AG04450 (cell line): Measurements from ENCODE around the gene CEP250. TPM values are rescaled to one million over a fixed set of nuclear protein-coding genes. Genes with fewer than 3 reads are reported as not detected.
A peak's percentile ranks its signal among the peaks of the same experiment; 100 is the strongest.

Experiments used
- CTCF ChIA-PET: fragments of 300-600, 350-600 bp; formaldehyde crosslinking; extraction: SDS; loops from one replicate; lab custom pipeline; 2022; ENCODE audit warnings: antibody characterized with exemption, inconsistent platforms; lab: Charles Lee
- POLR2A ChIA-PET: fragments of 350-600 bp; formaldehyde crosslinking; extraction: SDS; loops from one replicate; lab custom pipeline; 2021; ENCODE audit warnings: antibody characterized with exemption, inconsistent platforms; lab: Yijun Ruan, JAX
- DNase-seq: peaks from one replicate; pipeline ENCODE4 v3.0.0-alpha.2; 2011; ENCODE audit warnings: low read depth, low spot score
- H3K27ac ChIP-seq: one replicate; pipeline ENCODE4 v1.5.1; 2012; ENCODE audit warnings: low read depth, low read length, control low read depth
- H3K27me3 ChIP-seq: one replicate; pipeline ENCODE4 v1.6.0; 2012; ENCODE audit warnings: low read length; ENCODE audit not compliant: control insufficient read depth, insufficient read depth
- H3K4me3 ChIP-seq: 2 replicates; pipeline ENCODE4 v1.5.1; 2011; ENCODE audit warnings: mild to moderate bottlenecking, low read depth, low read length, control low read depth
- H3K9me3 ChIP-seq: 2 replicates; pipeline ENCODE4 v1.5.1; 2012; ENCODE audit warnings: low read length; ENCODE audit not compliant: control insufficient read depth, insufficient read depth
- CTCF ChIP-seq: IDR thresholded peaks from 2 replicates; pipeline ENCODE4 v1.5.1; 2011; ENCODE audit warnings: low read depth, low read length, control low read depth, inconsistent platforms
- polyA plus RNA-seq: library from polyadenylated mRNA; depleted of rRNA; stranded (reverse); fragments of >200 nt; gene quantifications from 2 replicates; pipeline ENCODE4 v1.2.3, GENCODE V29; 2011; rRNA removed
- small RNA-seq: library from RNA; depleted of rRNA; stranded (forward); fragments of <200 nt; gene quantifications from one replicate; pipeline ENCODE3, GENCODE V24; 2012; ENCODE audit warnings: low read depth; ENCODE audit not compliant: insufficient read length

Gene CEP250
- polyA plus RNA-seq, 1 experiment, result 16.8 TPM

GRCh38 chr20:35563834-35564233 is 108.4 kb downstream of the CEP250 start:
- Histone ChIP-seq H3K4me3 (no peak overlapping the region), H3K9me3 (no peaks in the 10 kb centered on the region; the same call in 1 of the 2 replicates), H3K27ac (no peak overlapping the region), H3K27me3 (peaks cover 4% of the 10 kb centered on the region)
- CTCF ChIA-PET, result no interaction called here
- TF ChIP-seq CTCF, result no peak
- POLR2A ChIA-PET, result interaction anchor here (0.6 kb wide), 1 partner anchor 29 kb away, joined by 8 read pairs; no protein-coding TSS in a partner anchor
- no peak for DNase-seq

- peaks cover 4% of the 10 kb centered on the region for H3K27me3 ChIP-seq
- no peak for DNase-seq
- H3K27ac ChIP-seq, result no peak overlapping the region
- TF ChIP-seq CTCF, result no peak
- no peak overlapping the region for H3K4me3 ChIP-seq
- ChIA-PET CTCF (no interaction called here), POLR2A (no interaction called here)
- H3K9me3 ChIP-seq, result no peaks in the 10 kb centered on the region; the same call in 1 of the 2 replicates
These were observed 109.5 kb downstream of the CEP250 start for GRCh38 chr20:35564905-35565304.

GRCh38 chr20:35568645-35569044 is 113.2 kb downstream of the CEP250 start:
- Histone ChIP-seq H3K27me3 (peaks cover 4% of the 10 kb centered on the region), H3K27ac (no peak overlapping the region), H3K4me3 (no peak overlapping the region), H3K9me3 (peaks cover 9% of the 10 kb centered on the region)
- CTCF ChIA-PET, result interaction anchor here (0.6 kb wide), 1 partner anchor 10 kb away, joined by 3 read pairs; no protein-coding TSS in a partner anchor
- TF ChIP-seq CTCF, result peak; percentile 26; the same call in 1 of the 2 replicates
- no peak for DNase-seq
- POLR2A ChIA-PET, result no interaction called here

Small RNA genes lying within 50 kb of the gene (small RNA-seq; reads per million reads assigned to genes)
- not detected for gene MIR1289-1

Other genes with a start within 250 kb of the CEP250 start
- 0.40 and 0.45 TPM in 2 replicates for gene MMP24, start 228.9 kb upstream of the CEP250 start, polyA plus RNA-seq
- gene MMP24OS, start 177.5 kb upstream of the CEP250 start, polyA plus RNA-seq, result 35.3 and 44.9 TPM in 2 replicates
- 133 and 157 TPM in 2 replicates for gene EIF6, start 170.8 kb upstream of the CEP250 start, polyA plus RNA-seq
- not detected in 2 replicates for gene FAM83C, start 163.2 kb upstream of the CEP250 start, polyA plus RNA-seq
- 44.9 and 46.1 TPM in 2 replicates for gene UQCC1, start 43.6 kb upstream of the CEP250 start, polyA plus RNA-seq
- 40.5 and 58.9 TPM in 2 replicates for gene GDF5, start 17.4 kb upstream of the CEP250 start, polyA plus RNA-seq
- not detected in 2 replicates for gene C20orf173, start 74.1 kb downstream of the CEP250 start, polyA plus RNA-seq
- 484 and 516 TPM in 2 replicates for gene ERGIC3, start 86.5 kb downstream of the CEP250 start, polyA plus RNA-seq
- gene SPAG4, start 160.2 kb downstream of the CEP250 start, polyA plus RNA-seq, result 1.8 and 3.6 TPM in 2 replicates
- 93.5 and 95.1 TPM in 2 replicates for gene CPNE1, start 209.3 kb downstream of the CEP250 start, polyA plus RNA-seq
- gene RBM12, start 209.3 kb downstream of the CEP250 start, polyA plus RNA-seq, result 73.0 and 91.1 TPM in 2 replicates
- gene NFS1, start 243.8 kb downstream of the CEP250 start, polyA plus RNA-seq, result 43.8 and 44.4 TPM in 2 replicates
- gene ROMO1, start 243.8 kb downstream of the CEP250 start, polyA plus RNA-seq, result 177 and 261 TPM in 2 replicates